ENCODE data around the gene MKRN2. TPM values are rescaled to one million over a fixed set of nuclear protein-coding genes. Genes with fewer than 3 reads are reported as not detected.

The MKRN2 gene
- total RNA-seq, 2 experiments from 2014 or later, result 21.9 to 25.7 TPM

DNA sequence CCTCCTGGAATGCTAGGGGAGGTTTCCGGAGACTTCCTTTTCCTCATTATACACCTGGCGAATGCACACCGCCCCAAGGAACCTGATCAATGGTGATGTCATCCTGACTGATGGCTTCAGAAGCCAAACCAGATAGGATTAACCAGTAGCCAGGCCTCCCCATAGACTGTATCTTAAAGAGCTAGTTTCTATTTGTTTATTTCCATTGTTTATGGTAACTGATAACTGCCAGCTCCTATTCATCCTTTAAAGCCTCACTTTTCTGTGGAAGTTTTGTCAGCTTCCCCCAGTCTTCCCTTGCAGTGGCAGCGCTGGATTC lies 11.5 kb upstream of the MKRN2 start, which contains the start of gene MKRN2OS:
TSS of gene MKRN2OS (minus strand) at position 27 of the 319 bp plus-strand sequence. CDS start 35 bp downstream, outside the sequence.
- Histone ChIP-seq H3K27ac (ENCODE audit: low read depth, low read length, poor library complexity, severe bottlenecking) (no peak within 1 kb of the TSS), H3K4me2 (ENCODE audit: low read length) (no peak within 1 kb of the TSS), H2AFZ (ENCODE audit: low read length) (no peak within 1 kb of the TSS), H3K4me1 (ENCODE audit: insufficient read depth, low read length, poor library complexity, severe bottlenecking) (no peaks in the 10 kb centered on the region), H3K79me2 (ENCODE audit: insufficient read depth, low read depth, low read length) (no peaks in the 10 kb centered on the region), H3K36me3 (ENCODE audit: insufficient read depth, low read length) (peaks cover under 1% of the 10 kb centered on the region; the same call in 1 of the 2 replicates), H3K9me2 (ENCODE audit: insufficient read depth, low read length) (no peaks in the 10 kb centered on the region), H3K9me3 (ENCODE audit: low read length) (no peaks in the 10 kb centered on the region), H4K20me1 (ENCODE audit: insufficient read depth, low read length) (no peaks in the 10 kb centered on the region), H3K4me3 (ENCODE audit: low read depth, low read length, poor library complexity, severe bottlenecking) (no peak within 1 kb of the TSS)
- TF ChIP-seq, protein P1, sequence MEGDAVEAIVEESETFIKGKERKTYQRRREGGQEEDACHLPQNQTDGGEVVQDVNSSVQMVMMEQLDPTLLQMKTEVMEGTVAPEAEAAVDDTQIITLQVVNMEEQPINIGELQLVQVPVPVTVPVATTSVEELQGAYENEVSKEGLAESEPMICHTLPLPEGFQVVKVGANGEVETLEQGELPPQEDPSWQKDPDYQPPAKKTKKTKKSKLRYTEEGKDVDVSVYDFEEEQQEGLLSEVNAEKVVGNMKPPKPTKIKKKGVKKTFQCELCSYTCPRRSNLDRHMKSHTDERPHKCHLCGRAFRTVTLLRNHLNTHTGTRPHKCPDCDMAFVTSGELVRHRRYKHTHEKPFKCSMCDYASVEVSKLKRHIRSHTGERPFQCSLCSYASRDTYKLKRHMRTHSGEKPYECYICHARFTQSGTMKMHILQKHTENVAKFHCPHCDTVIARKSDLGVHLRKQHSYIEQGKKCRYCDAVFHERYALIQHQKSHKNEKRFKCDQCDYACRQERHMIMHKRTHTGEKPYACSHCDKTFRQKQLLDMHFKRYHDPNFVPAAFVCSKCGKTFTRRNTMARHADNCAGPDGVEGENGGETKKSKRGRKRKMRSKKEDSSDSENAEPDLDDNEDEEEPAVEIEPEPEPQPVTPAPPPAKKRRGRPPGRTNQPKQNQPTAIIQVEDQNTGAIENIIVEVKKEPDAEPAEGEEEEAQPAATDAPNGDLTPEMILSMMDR (conservative IDR thresholded peaks at IDR 0.05; ENCODE audit: low read length), result no peak
- TF ChIP-seq EZH2phosphoT487 (IDR thresholded peaks at IDR 0.05; ENCODE audit: borderline replicate concordance, low read depth, low read length), result no peak
- no peak for DNase-seq (ENCODE audit: low spot score)
- intact Hi-C loops (cut with micrococcal nuclease; ENCODE audit: unreplicated experiment), result no loop called here
- CTCF ChIA-PET (ENCODE audit: unreplicated experiment), result no interaction called here
- POLR2A ChIA-PET, result interaction anchor here (1.1 to 1.4 kb wide), 2 partner anchors 10 to 14 kb away, joined by 3 read pairs; no protein-coding TSS in a partner anchor
- no TSS peak for BruUV-seq (replicated peaks)

DNA sequence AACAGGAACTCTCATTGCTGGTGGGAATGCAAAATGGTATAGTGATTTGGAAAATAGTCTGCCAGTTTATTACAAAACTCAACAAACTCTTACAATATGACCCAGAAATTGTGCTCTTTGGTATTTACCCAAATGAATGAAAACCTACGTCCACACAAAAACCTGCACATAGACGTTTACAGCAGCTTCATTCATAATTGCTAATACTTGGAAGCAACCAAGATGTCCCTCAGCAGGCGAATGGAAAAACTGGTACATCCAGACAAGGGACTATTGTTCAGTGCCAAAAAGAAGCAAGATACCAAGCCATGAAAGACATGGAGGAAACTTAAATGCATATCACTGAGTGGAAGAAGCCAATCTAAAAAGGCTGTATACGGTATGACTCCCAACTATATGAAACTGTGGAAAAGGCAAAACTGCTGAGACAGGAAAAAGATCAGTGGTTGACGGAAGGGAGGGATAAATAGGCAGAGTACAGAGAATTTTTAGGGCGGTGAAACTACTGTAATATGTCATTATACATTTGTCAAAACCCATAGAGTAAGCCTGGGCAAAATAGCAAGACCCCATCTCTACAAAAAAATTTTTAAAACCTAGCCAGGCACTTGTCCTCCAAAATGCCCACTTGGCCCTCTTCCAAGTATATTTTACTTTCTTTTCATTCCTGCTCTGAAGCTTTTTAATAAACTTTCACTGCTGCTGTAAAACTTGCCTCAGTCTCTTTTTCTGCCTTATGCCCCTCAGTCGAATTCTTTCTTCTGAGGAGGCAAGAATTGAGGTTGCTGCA lies 6.7 kb upstream of the MKRN2 start:
- Histone ChIP-seq H3K9me3 (ENCODE audit: low read length) (no peaks in the 10 kb centered on the region), H3K4me3 (ENCODE audit: low read depth, low read length, poor library complexity, severe bottlenecking) (no peak overlapping the region), H3K79me2 (ENCODE audit: insufficient read depth, low read depth, low read length) (no peaks in the 10 kb centered on the region), H3K36me3 (ENCODE audit: insufficient read depth, low read length) (no peaks in the 10 kb centered on the region), H3K9me2 (ENCODE audit: insufficient read depth, low read length) (no peaks in the 10 kb centered on the region), H3K4me2 (ENCODE audit: low read length) (no peak overlapping the region), H3K27ac (ENCODE audit: low read depth, low read length, poor library complexity, severe bottlenecking) (no peak overlapping the region), H4K20me1 (ENCODE audit: insufficient read depth, low read length) (no peaks in the 10 kb centered on the region), H3K4me1 (ENCODE audit: insufficient read depth, low read length, poor library complexity, severe bottlenecking) (no peaks in the 10 kb centered on the region), H2AFZ (ENCODE audit: low read length) (no peak overlapping the region)
- ChIA-PET POLR2A (interaction anchor here (0.6 kb wide), 1 partner anchor 112 kb away, joined by 3 read pairs; no protein-coding TSS in a partner anchor), CTCF (ENCODE audit: unreplicated experiment) (no interaction called here)
- TF ChIP-seq, protein P1 (conservative IDR thresholded peaks at IDR 0.05; ENCODE audit: low read length), result no peak
- no peak for TF ChIP-seq EZH2phosphoT487 (IDR thresholded peaks at IDR 0.05; ENCODE audit: borderline replicate concordance, low read depth, low read length)
- BruUV-seq (replicated peaks), result no TSS peak
- intact Hi-C loops (cut with micrococcal nuclease; ENCODE audit: unreplicated experiment), result no loop called here
- no peak for DNase-seq (ENCODE audit: low spot score)

DNA sequence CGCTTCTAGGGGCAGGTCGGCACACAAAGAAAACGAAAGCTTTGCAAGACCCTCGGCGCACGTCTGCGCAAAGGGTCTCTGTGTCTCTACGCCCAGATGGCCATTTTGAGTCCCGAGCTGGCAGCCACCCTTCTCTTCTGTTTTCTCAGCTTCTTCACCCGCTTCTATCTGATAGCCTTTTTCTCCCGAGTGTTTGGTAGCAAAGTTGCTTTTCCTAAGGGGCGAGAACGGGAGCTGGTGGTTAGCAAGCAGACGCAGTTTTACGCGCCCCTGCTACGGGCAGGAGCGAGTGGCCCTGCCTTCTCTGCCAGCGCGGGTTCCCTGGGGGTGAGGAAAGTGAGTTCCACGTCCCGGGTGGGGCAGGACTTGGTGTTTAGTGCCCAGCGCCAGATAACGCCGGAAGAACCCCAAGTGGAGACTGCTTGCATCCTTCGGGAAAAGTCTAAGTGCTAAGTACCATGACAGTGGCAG lies 2.9 kb upstream of the MKRN2 start:
- H2AFZ ChIP-seq (ENCODE audit: low read length), result peak overlapping the region; percentile 98

More for the DNA sequence above, 2.9 kb upstream of the MKRN2 start:
- Histone ChIP-seq H3K27ac (ENCODE audit: low read depth, low read length, poor library complexity, severe bottlenecking) (no peak overlapping the region), H3K79me2 (ENCODE audit: insufficient read depth, low read depth, low read length) (peaks cover 20% of the 10 kb centered on the region), H3K9me3 (ENCODE audit: low read length) (no peaks in the 10 kb centered on the region), H3K4me3 (ENCODE audit: low read depth, low read length, poor library complexity, severe bottlenecking) (peak overlapping the region; percentile 67), H3K36me3 (ENCODE audit: insufficient read depth, low read length) (no peaks in the 10 kb centered on the region), H3K4me1 (ENCODE audit: insufficient read depth, low read length, poor library complexity, severe bottlenecking) (peaks cover 19% of the 10 kb centered on the region), H3K9me2 (ENCODE audit: insufficient read depth, low read length) (no peaks in the 10 kb centered on the region), H3K4me2 (ENCODE audit: low read length) (peak overlapping the region; percentile 85), H4K20me1 (ENCODE audit: insufficient read depth, low read length) (peaks cover 16% of the 10 kb centered on the region)
- TF ChIP-seq, protein P1 (conservative IDR thresholded peaks at IDR 0.05; ENCODE audit: low read length), result no peak
- no peak for TF ChIP-seq EZH2phosphoT487 (IDR thresholded peaks at IDR 0.05; ENCODE audit: borderline replicate concordance, low read depth, low read length)
- DNase-seq (ENCODE audit: low spot score), result peak; percentile 51
- no TSS peak for BruUV-seq (replicated peaks)
- intact Hi-C loops (cut with micrococcal nuclease; ENCODE audit: unreplicated experiment), result no loop called here
- ChIA-PET CTCF (ENCODE audit: unreplicated experiment) (no interaction called here), POLR2A (interaction anchor here (0.6 kb wide), 1 partner anchor 93 kb away, joined by 3 read pairs; no protein-coding TSS in a partner anchor)
